ENCODE measurements around the gene IL9R.

IL9R gene

GRCh38 chrX:156000361-156000926 is 2.9 kb downstream of the IL9R start:
- H3K9ac ChIP-seq (ENCODE audit: low read length), result no peak overlapping the region

GRCh38 chrX:156001001-156001666 is 3.6 kb downstream of the IL9R start:
- no peaks in the 10 kb centered on the region for H3K36me3 ChIP-seq (ENCODE audit: low read length)
- H3K9me3 ChIP-seq (ENCODE audit: insufficient read depth, low read length), result no peaks in the 10 kb centered on the region
- no peaks in the 10 kb centered on the region for H4K20me1 ChIP-seq (ENCODE audit: low read depth, low read length)
- no peak overlapping the region for H3K27ac ChIP-seq (ENCODE audit: low read depth, low read length)
- H2AFZ ChIP-seq (ENCODE audit: low read depth, low read length, severe bottlenecking), result no peak overlapping the region
- no peak overlapping the region for H3K4me3 ChIP-seq (ENCODE audit: insufficient read depth, low read length, poor library complexity, severe bottlenecking)
- no peak for TF ChIP-seq CTCF (IDR thresholded peaks at IDR 0.05; ENCODE audit: insufficient read depth, low read length, poor library complexity, severe bottlenecking)
- no peak for TF ChIP-seq EZH2phosphoT487 (conservative IDR thresholded peaks at IDR 0.05; ENCODE audit: low read length)
- H3K4me2 ChIP-seq (ENCODE audit: low read depth, low read length, poor library complexity, severe bottlenecking), result no peak overlapping the region
- no peak overlapping the region for H3K9ac ChIP-seq (ENCODE audit: low read length)
- no peaks in the 10 kb centered on the region for H3K27me3 ChIP-seq (ENCODE audit: low read length)
- H3K79me2 ChIP-seq (ENCODE audit: insufficient read depth, low read length), result no peaks in the 10 kb centered on the region
- no peaks in the 10 kb centered on the region for H3K9me2 ChIP-seq (replicated peaks; ENCODE audit: insufficient read depth, low read length)
- H3F3A ChIP-seq (ENCODE audit: insufficient read depth), result no peaks in the 10 kb centered on the region

More at GRCh38 chrX:156000361-156000926, 2.9 kb downstream of the IL9R start:
- Histone ChIP-seq H3K9me3 (ENCODE audit: insufficient read depth, low read length) (no peaks in the 10 kb centered on the region), H2AFZ (ENCODE audit: low read depth, low read length, severe bottlenecking) (no peak overlapping the region), H3K27ac (ENCODE audit: low read depth, low read length) (no peak overlapping the region), H3F3A (ENCODE audit: insufficient read depth) (no peaks in the 10 kb centered on the region), H3K9me2 (replicated peaks; ENCODE audit: insufficient read depth, low read length) (no peaks in the 10 kb centered on the region), H3K4me2 (ENCODE audit: low read depth, low read length, poor library complexity, severe bottlenecking) (no peak overlapping the region), H3K4me3 (ENCODE audit: insufficient read depth, low read length, poor library complexity, severe bottlenecking) (no peak overlapping the region), H4K20me1 (ENCODE audit: low read depth, low read length) (no peaks in the 10 kb centered on the region), H3K79me2 (ENCODE audit: insufficient read depth, low read length) (no peaks in the 10 kb centered on the region), H3K27me3 (ENCODE audit: low read length) (no peaks in the 10 kb centered on the region), H3K36me3 (ENCODE audit: low read length) (no peaks in the 10 kb centered on the region)
- no peak for TF ChIP-seq EZH2phosphoT487 (conservative IDR thresholded peaks at IDR 0.05; ENCODE audit: low read length)
- no peak for TF ChIP-seq CTCF (IDR thresholded peaks at IDR 0.05; ENCODE audit: insufficient read depth, low read length, poor library complexity, severe bottlenecking)

- no peak overlapping the region for H3K9ac ChIP-seq (ENCODE audit: low read length)
- no peaks in the 10 kb centered on the region for H4K20me1 ChIP-seq (ENCODE audit: low read depth, low read length)
- no peaks in the 10 kb centered on the region for H3K79me2 ChIP-seq (ENCODE audit: insufficient read depth, low read length)
- no peaks in the 10 kb centered on the region for H3K36me3 ChIP-seq (ENCODE audit: low read length)
- no peaks in the 10 kb centered on the region for H3F3A ChIP-seq (ENCODE audit: insufficient read depth)
- no peak overlapping the region for H3K4me2 ChIP-seq (ENCODE audit: low read depth, low read length, poor library complexity, severe bottlenecking)
- no peaks in the 10 kb centered on the region for H3K27me3 ChIP-seq (ENCODE audit: low read length)
- no peaks in the 10 kb centered on the region for H3K9me2 ChIP-seq (replicated peaks; ENCODE audit: insufficient read depth, low read length)
- no peak overlapping the region for H2AFZ ChIP-seq (ENCODE audit: low read depth, low read length, severe bottlenecking)
- H3K9me3 ChIP-seq (ENCODE audit: insufficient read depth, low read length), result no peaks in the 10 kb centered on the region
- TF ChIP-seq CTCF (IDR thresholded peaks at IDR 0.05; ENCODE audit: insufficient read depth, low read length, poor library complexity, severe bottlenecking) (no peak), EZH2phosphoT487 (conservative IDR thresholded peaks at IDR 0.05; ENCODE audit: low read length) (no peak)
- H3K27ac ChIP-seq (ENCODE audit: low read depth, low read length), result no peak overlapping the region
- H3K4me3 ChIP-seq (ENCODE audit: insufficient read depth, low read length, poor library complexity, severe bottlenecking), result no peak overlapping the region
Observed at GRCh38 chrX:156001667-156002021, 4.1 kb downstream of the IL9R start.
